ENCODE results near the gene MYF6. TPM values are rescaled to one million over a fixed set of nuclear protein-coding genes. Genes with fewer than 3 reads are reported as not detected.

The MYF6 gene
- total RNA-seq, 1 experiment from 2014 or later, result not detected

GRCh38 chr12:80747800-80748199 lies 40.4 kb downstream of the MYF6 start:
- no peaks in the 10 kb centered on the region for H3K27me3 ChIP-seq (replicated peaks; ENCODE audit: insufficient read depth, low read depth, low read length, poor library complexity)
- CTCF ChIA-PET, result no interaction called here
- H3K27ac ChIP-seq (ENCODE audit: low read depth, low read length, poor library complexity, severe bottlenecking), result no peak overlapping the region
- POLR2A ChIA-PET (ENCODE audit: low non-redundant PET), result no interaction called here
- intact Hi-C loops (cut with micrococcal nuclease; ENCODE audit: unreplicated experiment), result no loop called here
- no peak overlapping the region for H3K4me3 ChIP-seq (ENCODE audit: low read depth, low read length, poor library complexity, severe bottlenecking)
- no peaks in the 10 kb centered on the region for H3K4me1 ChIP-seq (ENCODE audit: insufficient read depth, low read length, poor library complexity, severe bottlenecking)
- no TSS peak for BruUV-seq (replicated peaks)
- H3K36me3 ChIP-seq (ENCODE audit: insufficient read depth, low read length, poor library complexity, severe bottlenecking), result no peaks in the 10 kb centered on the region
- TF ChIP-seq, protein P1, sequence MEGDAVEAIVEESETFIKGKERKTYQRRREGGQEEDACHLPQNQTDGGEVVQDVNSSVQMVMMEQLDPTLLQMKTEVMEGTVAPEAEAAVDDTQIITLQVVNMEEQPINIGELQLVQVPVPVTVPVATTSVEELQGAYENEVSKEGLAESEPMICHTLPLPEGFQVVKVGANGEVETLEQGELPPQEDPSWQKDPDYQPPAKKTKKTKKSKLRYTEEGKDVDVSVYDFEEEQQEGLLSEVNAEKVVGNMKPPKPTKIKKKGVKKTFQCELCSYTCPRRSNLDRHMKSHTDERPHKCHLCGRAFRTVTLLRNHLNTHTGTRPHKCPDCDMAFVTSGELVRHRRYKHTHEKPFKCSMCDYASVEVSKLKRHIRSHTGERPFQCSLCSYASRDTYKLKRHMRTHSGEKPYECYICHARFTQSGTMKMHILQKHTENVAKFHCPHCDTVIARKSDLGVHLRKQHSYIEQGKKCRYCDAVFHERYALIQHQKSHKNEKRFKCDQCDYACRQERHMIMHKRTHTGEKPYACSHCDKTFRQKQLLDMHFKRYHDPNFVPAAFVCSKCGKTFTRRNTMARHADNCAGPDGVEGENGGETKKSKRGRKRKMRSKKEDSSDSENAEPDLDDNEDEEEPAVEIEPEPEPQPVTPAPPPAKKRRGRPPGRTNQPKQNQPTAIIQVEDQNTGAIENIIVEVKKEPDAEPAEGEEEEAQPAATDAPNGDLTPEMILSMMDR (conservative IDR thresholded peaks at IDR 0.05; ENCODE audit: low read depth, low read length), result no peak
- TF ChIP-seq EZH2 (IDR thresholded peaks at IDR 0.05; ENCODE audit: borderline replicate concordance, low read depth, low read length, poor library complexity, severe bottlenecking), result no peak
- no peaks in the 10 kb centered on the region for H3K9me3 ChIP-seq (ENCODE audit: low read depth, low read length, poor library complexity, severe bottlenecking)
- DNase-seq (ENCODE audit: low spot score), result no peak

DNA sequence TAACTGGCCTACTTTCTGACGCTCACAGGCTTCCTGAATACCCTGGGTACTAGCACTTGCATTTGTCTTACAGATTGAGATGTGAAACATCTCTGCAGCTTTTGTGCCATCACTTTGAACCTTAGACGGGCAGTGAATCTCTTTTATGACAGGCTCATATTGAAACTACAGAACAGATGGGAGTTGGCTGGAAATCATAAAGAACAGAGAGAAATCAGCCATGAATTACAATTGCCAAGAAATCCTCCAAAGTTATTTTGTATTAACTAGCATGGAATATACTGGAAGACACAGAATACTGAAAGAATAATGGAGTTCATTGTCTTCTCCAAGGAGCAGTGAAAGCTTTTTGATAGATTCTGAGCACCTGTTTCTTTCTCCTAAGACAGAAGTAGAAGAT lies 42.0 kb downstream of the MYF6 start:
- Histone ChIP-seq H3K27ac (ENCODE audit: low read depth, low read length, poor library complexity, severe bottlenecking) (no peak overlapping the region), H3K4me3 (ENCODE audit: low read depth, low read length, poor library complexity, severe bottlenecking) (no peak overlapping the region), H3K4me1 (ENCODE audit: insufficient read depth, low read length, poor library complexity, severe bottlenecking) (no peaks in the 10 kb centered on the region), H3K9me3 (ENCODE audit: low read depth, low read length, poor library complexity, severe bottlenecking) (no peaks in the 10 kb centered on the region), H3K27me3 (replicated peaks; ENCODE audit: insufficient read depth, low read depth, low read length, poor library complexity) (no peaks in the 10 kb centered on the region), H3K36me3 (ENCODE audit: insufficient read depth, low read length, poor library complexity, severe bottlenecking) (no peaks in the 10 kb centered on the region)
- TF ChIP-seq, protein P1 (conservative IDR thresholded peaks at IDR 0.05; ENCODE audit: low read depth, low read length), result no peak
- TF ChIP-seq EZH2 (IDR thresholded peaks at IDR 0.05; ENCODE audit: borderline replicate concordance, low read depth, low read length, poor library complexity, severe bottlenecking), result no peak
- CTCF ChIA-PET, result no interaction called here
- intact Hi-C loops (cut with micrococcal nuclease; ENCODE audit: unreplicated experiment), result no loop called here
- no TSS peak for BruUV-seq (replicated peaks)
- POLR2A ChIA-PET (ENCODE audit: low non-redundant PET), result no interaction called here
- DNase-seq (ENCODE audit: low spot score), result no peak

- BruUV-seq (replicated peaks), result no TSS peak
- no peak overlapping the region for H3K27ac ChIP-seq (ENCODE audit: low read depth, low read length, poor library complexity, severe bottlenecking)
- CTCF ChIA-PET, result no interaction called here
- POLR2A ChIA-PET (ENCODE audit: low non-redundant PET), result no interaction called here
- TF ChIP-seq, protein P1 (conservative IDR thresholded peaks at IDR 0.05; ENCODE audit: low read depth, low read length), result no peak
- TF ChIP-seq EZH2 (IDR thresholded peaks at IDR 0.05; ENCODE audit: borderline replicate concordance, low read depth, low read length, poor library complexity, severe bottlenecking), result no peak
- H3K9me3 ChIP-seq (ENCODE audit: low read depth, low read length, poor library complexity, severe bottlenecking), result no peaks in the 10 kb centered on the region
- no peaks in the 10 kb centered on the region for H3K27me3 ChIP-seq (replicated peaks; ENCODE audit: insufficient read depth, low read depth, low read length, poor library complexity)
- H3K4me3 ChIP-seq (ENCODE audit: low read depth, low read length, poor library complexity, severe bottlenecking), result no peak overlapping the region
- no peaks in the 10 kb centered on the region for H3K4me1 ChIP-seq (ENCODE audit: insufficient read depth, low read length, poor library complexity, severe bottlenecking)
- no peaks in the 10 kb centered on the region for H3K36me3 ChIP-seq (ENCODE audit: insufficient read depth, low read length, poor library complexity, severe bottlenecking)
- DNase-seq (ENCODE audit: low spot score), result no peak
- intact Hi-C loops (cut with micrococcal nuclease; ENCODE audit: unreplicated experiment), result no loop called here
Observed at GRCh38 chr12:80752464-80752863, 45.0 kb downstream of the MYF6 start.

Measured in A673 (cell line).